Epithelial cell of esophagus (primary cell): ENCODE results near the gene FAM222A.

Source experiments
- DNase-seq: peaks from one replicate; pipeline ENCODE4 v3.0.0; 2010; ENCODE audit warnings: low read depth
- H3K4me3 ChIP-seq: 2 replicates; pipeline ENCODE4 v1.5.1; 2011; ENCODE audit warnings: mild to moderate bottlenecking, low read length, control low read depth
- TF ChIP-seq, protein P1 (sequence below): IDR thresholded peaks from 2 replicates; pipeline ENCODE4 v1.5.1; 2011; ENCODE audit warnings: low read depth, mild to moderate bottlenecking, low read length, control low read depth, inconsistent platforms; ENCODE audit not compliant: insufficient read depth; ENCODE audit errors: missing control alignments

FAM222A gene

DNA sequence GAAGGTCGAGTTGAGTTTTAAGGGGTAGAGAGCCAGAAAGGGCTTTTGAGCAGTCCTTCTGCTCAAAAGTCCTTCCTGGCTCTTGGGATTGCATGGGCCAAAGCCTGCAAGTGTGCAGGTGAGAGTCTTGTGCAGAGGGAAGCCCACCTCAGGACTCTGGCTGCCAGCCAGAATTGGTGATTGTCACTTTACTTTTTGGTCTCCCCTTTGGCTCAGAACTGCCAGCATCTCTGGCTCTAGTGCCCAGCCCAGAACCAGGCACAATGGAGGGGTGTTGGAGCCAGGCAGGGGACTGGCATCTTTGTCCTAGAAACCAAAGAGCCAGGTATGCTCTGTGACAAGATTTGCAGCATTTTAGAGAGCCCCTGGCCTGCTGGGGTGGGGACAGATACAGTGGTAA, 23.5 kb downstream of the FAM222A start:
- TF ChIP-seq, protein P1, sequence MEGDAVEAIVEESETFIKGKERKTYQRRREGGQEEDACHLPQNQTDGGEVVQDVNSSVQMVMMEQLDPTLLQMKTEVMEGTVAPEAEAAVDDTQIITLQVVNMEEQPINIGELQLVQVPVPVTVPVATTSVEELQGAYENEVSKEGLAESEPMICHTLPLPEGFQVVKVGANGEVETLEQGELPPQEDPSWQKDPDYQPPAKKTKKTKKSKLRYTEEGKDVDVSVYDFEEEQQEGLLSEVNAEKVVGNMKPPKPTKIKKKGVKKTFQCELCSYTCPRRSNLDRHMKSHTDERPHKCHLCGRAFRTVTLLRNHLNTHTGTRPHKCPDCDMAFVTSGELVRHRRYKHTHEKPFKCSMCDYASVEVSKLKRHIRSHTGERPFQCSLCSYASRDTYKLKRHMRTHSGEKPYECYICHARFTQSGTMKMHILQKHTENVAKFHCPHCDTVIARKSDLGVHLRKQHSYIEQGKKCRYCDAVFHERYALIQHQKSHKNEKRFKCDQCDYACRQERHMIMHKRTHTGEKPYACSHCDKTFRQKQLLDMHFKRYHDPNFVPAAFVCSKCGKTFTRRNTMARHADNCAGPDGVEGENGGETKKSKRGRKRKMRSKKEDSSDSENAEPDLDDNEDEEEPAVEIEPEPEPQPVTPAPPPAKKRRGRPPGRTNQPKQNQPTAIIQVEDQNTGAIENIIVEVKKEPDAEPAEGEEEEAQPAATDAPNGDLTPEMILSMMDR: no peak
- no peak for DNase-seq
- H3K4me3 ChIP-seq: no peak overlapping the region

DNA sequence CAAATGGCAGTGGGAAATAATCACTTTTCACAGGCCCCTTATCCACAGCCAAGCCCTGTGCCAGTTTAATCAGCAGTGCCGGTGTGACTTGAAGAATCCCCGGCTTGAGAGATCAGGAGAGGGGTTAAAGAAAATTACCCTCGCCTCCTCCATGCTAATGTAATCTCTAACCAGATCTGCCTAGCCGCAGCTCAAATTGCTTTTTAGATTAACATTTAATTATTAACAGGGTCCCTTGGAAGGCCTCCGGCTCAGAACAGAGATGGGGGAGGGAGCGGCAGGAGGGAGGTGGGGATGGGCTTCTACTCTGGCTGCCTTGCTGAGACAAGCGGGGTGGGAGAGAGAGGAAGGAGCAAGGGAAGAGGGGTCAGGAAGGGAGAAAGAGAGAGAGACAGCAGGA, 24.0 kb downstream of the FAM222A start:
- H3K4me3 ChIP-seq: no peak overlapping the region
- TF ChIP-seq, protein P1: no peak
- no peak for DNase-seq

- DNase-seq: no peak
- TF ChIP-seq, protein P1: no peak
- no peak overlapping the region for H3K4me3 ChIP-seq
Observed at GRCh38 chr12:109738209-109738608, 24.6 kb downstream of the FAM222A start.

- TF ChIP-seq, protein P1: no peak
- no peak for DNase-seq
- H3K4me3 ChIP-seq: no peak overlapping the region
Observed at GRCh38 chr12:109738878-109739665, 25.4 kb downstream of the FAM222A start.

DNA sequence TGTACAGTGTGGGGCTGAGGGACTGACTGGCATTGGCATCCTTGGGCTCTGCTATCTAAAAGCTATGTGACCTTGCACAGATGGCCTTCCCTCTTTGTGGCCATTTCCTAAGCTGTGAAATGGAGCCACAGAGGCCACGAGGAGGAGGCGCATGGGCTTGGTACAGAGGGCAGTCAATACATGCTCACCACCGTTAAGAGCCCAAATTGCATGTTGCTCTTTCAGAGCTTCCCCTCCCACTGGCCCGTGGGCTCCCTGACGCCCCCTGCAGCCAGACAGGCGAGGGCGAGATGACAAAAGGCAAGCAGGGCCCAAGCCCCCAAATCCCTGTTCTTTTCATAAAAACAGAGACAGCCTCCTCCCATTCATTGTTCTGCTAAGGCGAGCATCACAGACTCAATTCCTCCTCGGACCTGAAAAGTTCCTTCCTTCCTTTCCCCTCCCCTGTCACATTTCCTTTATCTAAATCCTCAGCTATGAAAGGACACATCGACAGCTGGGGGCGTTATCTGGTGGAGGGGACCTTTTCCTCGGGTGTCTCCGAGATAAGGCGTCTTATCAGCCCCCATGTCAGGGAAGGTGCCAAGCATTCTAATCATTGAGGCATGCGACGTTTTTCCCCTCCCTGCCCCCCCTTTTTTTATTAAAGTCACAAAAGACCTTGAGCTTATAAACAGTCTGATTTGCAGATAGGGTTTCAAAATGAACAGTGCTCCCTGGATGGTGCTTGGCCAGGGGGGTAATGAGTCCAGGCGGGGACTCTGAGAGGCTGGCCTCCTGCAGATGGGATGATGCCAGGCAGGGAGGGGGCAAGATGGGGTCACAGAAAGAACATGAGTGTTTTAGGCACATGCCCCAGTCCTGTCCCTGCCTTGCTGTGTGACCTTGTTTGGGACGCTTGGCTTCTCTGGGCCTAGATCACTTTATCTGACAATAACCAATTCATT, 26.4 kb downstream of the FAM222A start:
- DNase-seq: no peak
- TF ChIP-seq, protein P1: no peak
- no peak overlapping the region for H3K4me3 ChIP-seq

GRCh38 chr12:109740694-109741245, 27.1 kb downstream of the FAM222A start:
- TF ChIP-seq, protein P1: no peak
- DNase-seq: no peak
- H3K4me3 ChIP-seq: no peak overlapping the region
